Stimulated activated CD4-positive, alpha-beta T cell treated with anti-CD3 and anti-CD28 coated beads, Interleukin-1b, Interleukin-23, amount 100 ng/mL, for 1 hour (primary cell): ENCODE results near the gene SPEF2.

Experiments used
- DNase-seq, 2 donors: peaks; one replicate each; pipeline ENCODE4 v3.0.0-alpha.2; 2020; ENCODE audit warnings: low read depth in 2 of 2

SPEF2 gene

GRCh38 chr5:35778259-35778769 lies 160.7 kb downstream of the SPEF2 start:
- DNase-seq, result no peak

- DNase-seq, result no peak
Observed at GRCh38 chr5:35780236-35780635, 162.6 kb downstream of the SPEF2 start.

GRCh38 chr5:35781181-35781790 lies 163.6 kb downstream of the SPEF2 start:
- no peak for DNase-seq

- DNase-seq, result no peak
Observed at GRCh38 chr5:35783551-35783950, 165.9 kb downstream of the SPEF2 start.

GRCh38 chr5:35785601-35786085 lies 168.0 kb downstream of the SPEF2 start:
- no peak for DNase-seq

GRCh38 chr5:35788724-35789123 lies 171.1 kb downstream of the SPEF2 start:
- no peak for DNase-seq

- DNase-seq, result no peak
Observed at GRCh38 chr5:35789732-35790456, 172.2 kb downstream of the SPEF2 start.

- no peak for DNase-seq
Observed at GRCh38 chr5:35790457-35790822, 172.8 kb downstream of the SPEF2 start.

GRCh38 chr5:35794328-35794619 lies 176.6 kb downstream of the SPEF2 start:
- DNase-seq, result no peak

GRCh38 chr5:35794684-35795375 lies 177.2 kb downstream of the SPEF2 start:
- no peak for DNase-seq

GRCh38 chr5:35799181-35799580 lies 181.5 kb downstream of the SPEF2 start:
- no peak for DNase-seq

GRCh38 chr5:35799753-35800152 lies 182.1 kb downstream of the SPEF2 start:
- DNase-seq, result no peak

- no peak for DNase-seq
Observed at GRCh38 chr5:35803191-35803651, 185.6 kb downstream of the SPEF2 start.

GRCh38 chr5:35804201-35804653 lies 186.6 kb downstream of the SPEF2 start:
- DNase-seq, result no peak

- no peak for DNase-seq
Observed at GRCh38 chr5:35804841-35805240, 187.2 kb downstream of the SPEF2 start.

- no peak for DNase-seq
Observed at GRCh38 chr5:35810601-35811000, 192.9 kb downstream of the SPEF2 start.

GRCh38 chr5:35811108-35811741 lies 193.6 kb downstream of the SPEF2 start:
- no peak for DNase-seq

GRCh38 chr5:35813521-35813920 lies 195.9 kb downstream of the SPEF2 start:
- DNase-seq, result no peak

- DNase-seq, result no peak
Observed at GRCh38 chr5:35815089-35815936, 197.7 kb downstream of the SPEF2 start.

- no peak for DNase-seq
Observed at GRCh38 chr5:35816881-35817521, 199.3 kb downstream of the SPEF2 start.

- no peak for DNase-seq
Observed at GRCh38 chr5:35819026-35819425, 201.4 kb downstream of the SPEF2 start.
